GM06990 (cell line): ENCODE data around the gene INO80D.

Experiments
- DNase-seq: peaks from one replicate; pipeline ENCODE4 v3.0.0-alpha.2; 2011; ENCODE audit not compliant: insufficient read length; ENCODE audit errors: extremely low read depth
- H3K27me3 ChIP-seq: replicated peaks from 2 replicates; pipeline ENCODE4 v1.6.0; 2011; ENCODE audit warnings: low read length; ENCODE audit not compliant: control insufficient read depth, insufficient read depth
- H3K36me3 ChIP-seq: 2 replicates; pipeline ENCODE4 v1.5.1; 2011; ENCODE audit warnings: low read length; ENCODE audit not compliant: control insufficient read depth, insufficient read depth
- H3K4me3 ChIP-seq: replicated peaks from 2 replicates; pipeline ENCODE4 v1.5.1; 2011; ENCODE audit warnings: low read depth, mild to moderate bottlenecking, control low read depth, low read length
- TF ChIP-seq, protein P1 (sequence below): IDR thresholded peaks from 2 replicates; pipeline ENCODE4 v1.5.1; 2011; ENCODE audit warnings: low read length, control low read depth, mild to moderate bottlenecking, inconsistent platforms; ENCODE audit not compliant: insufficient read depth, poor library complexity, severe bottlenecking

The INO80D gene

DNA sequence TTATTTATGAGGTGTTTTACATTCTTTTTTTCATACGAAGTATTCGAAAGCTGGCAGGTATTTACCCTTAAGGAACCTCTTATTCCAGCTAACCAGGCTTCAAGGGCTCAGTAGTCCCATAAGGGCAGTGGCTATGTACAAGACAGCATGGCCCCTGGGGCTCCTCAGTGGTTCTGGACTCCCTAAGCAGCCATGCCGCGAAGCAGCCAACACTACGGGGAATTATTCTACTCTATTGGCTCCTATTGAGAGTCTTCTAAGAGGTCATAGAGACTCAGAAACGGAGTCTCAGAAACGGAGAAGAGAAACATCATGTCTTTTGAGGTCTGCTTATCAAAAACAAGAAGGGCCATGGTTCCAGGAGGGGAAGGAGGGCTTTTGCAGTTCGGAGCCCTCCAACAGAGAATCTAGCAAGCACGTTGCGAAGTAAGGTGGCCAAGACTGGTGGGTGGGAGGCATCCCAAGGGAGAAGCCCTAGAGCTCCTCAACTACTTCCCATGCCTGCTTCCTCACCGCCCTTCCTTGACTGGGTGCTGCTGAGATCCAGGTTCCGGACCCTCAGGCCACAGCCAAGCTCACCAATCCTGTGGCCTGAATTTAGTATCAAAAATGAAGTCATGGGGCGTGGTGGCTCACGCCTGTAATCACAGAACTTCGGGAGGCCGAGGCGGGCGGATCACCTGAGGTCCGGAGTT, 109.7 kb downstream of the INO80D start:
- Histone ChIP-seq H3K4me3 (no peak overlapping the region), H3K36me3 (no peaks in the 10 kb centered on the region), H3K27me3 (no peaks in the 10 kb centered on the region)
- DNase-seq: no peak
- TF ChIP-seq, protein P1, sequence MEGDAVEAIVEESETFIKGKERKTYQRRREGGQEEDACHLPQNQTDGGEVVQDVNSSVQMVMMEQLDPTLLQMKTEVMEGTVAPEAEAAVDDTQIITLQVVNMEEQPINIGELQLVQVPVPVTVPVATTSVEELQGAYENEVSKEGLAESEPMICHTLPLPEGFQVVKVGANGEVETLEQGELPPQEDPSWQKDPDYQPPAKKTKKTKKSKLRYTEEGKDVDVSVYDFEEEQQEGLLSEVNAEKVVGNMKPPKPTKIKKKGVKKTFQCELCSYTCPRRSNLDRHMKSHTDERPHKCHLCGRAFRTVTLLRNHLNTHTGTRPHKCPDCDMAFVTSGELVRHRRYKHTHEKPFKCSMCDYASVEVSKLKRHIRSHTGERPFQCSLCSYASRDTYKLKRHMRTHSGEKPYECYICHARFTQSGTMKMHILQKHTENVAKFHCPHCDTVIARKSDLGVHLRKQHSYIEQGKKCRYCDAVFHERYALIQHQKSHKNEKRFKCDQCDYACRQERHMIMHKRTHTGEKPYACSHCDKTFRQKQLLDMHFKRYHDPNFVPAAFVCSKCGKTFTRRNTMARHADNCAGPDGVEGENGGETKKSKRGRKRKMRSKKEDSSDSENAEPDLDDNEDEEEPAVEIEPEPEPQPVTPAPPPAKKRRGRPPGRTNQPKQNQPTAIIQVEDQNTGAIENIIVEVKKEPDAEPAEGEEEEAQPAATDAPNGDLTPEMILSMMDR: no peak

DNA sequence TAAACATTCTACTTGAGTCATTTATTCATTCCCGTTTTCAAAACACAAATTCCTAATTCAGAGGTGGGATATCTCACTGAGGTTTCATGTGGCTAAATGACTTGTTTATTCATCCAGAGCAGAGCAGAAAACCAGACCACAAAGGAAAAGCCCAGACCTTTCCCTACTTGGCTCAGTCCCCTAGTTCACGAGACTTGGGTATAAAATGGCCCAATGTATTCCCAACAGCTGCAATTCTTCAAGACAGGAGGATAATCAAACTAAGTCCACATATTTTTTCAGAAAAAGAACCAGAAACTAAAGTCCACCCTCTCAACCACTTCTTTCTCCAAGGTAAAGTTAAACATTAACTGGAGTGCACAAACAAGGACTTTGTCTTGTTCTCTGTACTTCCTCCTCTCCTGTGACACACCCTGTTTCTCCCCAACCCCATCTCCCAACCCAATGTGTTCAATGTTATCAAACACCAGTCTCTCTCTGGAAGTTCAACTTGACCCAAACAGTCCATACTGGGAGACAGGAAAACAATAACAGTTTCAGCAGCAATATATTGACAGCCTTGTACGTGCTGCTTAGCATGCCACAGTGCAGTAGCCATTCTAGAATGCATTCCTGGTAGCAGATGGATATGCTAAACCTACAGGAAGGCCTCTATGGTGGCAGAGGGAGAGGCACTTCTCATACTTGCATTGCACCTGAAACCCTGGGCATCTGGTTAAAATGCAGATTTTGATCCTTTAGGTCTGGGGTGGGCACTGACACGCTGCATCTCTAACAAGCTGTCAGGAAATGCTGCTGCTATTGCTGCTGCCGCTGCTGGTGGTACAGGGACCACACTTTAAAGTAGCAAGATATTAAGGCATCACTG, 110.7 kb downstream of the INO80D start:
- H3K4me3 ChIP-seq: no peak overlapping the region
- no peak for DNase-seq

DNA sequence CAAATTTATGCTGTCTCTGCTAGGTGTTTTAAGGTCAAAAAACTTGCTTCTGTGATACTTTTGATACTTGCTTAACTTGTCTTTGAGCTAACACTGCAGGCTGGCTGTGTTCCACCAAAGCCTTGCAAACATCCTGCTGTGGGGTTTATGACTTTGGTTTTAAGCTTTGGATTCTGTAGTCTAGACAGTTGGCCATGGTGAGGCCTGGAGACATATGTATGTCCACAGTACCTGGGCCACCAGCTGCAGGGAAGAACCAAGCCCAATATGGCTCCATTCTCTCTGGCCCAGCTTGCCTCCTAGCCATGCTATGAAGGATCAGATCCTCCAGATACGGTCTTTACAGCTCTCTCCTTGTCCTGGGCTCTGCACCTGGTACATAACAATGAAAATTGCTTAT, 113.9 kb downstream of the INO80D start:
- H3K27me3 ChIP-seq: no peaks in the 10 kb centered on the region
- H3K4me3 ChIP-seq: no peak overlapping the region
- no peak for DNase-seq
- TF ChIP-seq, protein P1: no peak
- H3K36me3 ChIP-seq: no peaks in the 10 kb centered on the region

More for the DNA sequence above, 110.7 kb downstream of the INO80D start:
- Histone ChIP-seq H3K27me3 (no peaks in the 10 kb centered on the region), H3K36me3 (no peaks in the 10 kb centered on the region)
- TF ChIP-seq, protein P1: no peak

DNA sequence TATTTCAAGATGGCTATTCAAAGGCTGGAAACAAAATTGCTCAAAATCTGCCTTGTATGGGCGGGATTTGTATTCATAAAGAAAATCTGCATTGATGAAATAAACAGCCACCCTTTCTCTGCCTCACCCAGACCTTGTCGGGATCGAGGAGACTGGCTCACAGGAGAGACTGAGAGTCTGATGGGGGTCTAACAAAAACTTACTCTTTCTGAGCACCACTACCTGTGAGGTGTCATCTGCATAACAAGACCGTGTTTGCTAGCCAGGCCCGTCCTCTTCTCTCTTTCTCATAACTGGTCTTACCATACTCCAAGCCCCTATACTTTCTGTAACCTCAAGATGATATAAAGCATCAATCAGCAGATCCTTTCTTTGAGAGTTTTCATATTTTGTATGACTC, 115.6 kb downstream of the INO80D start:
- TF ChIP-seq, protein P1: no peak
- no peaks in the 10 kb centered on the region for H3K36me3 ChIP-seq
- no peaks in the 10 kb centered on the region for H3K27me3 ChIP-seq
- DNase-seq: no peak
- H3K4me3 ChIP-seq: no peak overlapping the region

DNA sequence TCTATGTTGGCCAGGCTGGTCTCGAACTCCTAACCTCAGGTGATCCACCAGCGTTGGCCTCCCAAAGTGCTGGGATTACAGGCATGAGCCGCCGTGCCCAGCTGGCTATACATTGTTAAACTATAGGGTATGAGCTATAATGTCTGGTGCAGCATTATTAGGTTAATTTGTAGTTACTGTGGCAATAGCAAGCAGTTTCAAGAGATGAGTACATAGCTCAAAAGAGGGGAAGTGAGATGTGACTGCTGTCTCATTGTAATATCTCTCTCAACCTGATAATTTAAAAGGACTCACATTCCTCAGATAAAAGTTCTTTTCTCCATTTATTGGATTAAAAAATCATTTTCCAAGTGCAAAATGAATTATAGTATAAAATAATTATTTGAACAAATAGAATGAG, 116.4 kb downstream of the INO80D start:
- no peaks in the 10 kb centered on the region for H3K27me3 ChIP-seq
- no peaks in the 10 kb centered on the region for H3K36me3 ChIP-seq
- no peak overlapping the region for H3K4me3 ChIP-seq
- DNase-seq: no peak
- TF ChIP-seq, protein P1: no peak
